ENCODE data around the gene GPRASP3. TPM values are rescaled to one million over a fixed set of nuclear protein-coding genes. Genes with fewer than 3 reads are reported as not detected.

GPRASP3 gene
- total RNA-seq, 4 donors from 2014 or later = 1.5 to 4.0 TPM; not detected in 2

DNA sequence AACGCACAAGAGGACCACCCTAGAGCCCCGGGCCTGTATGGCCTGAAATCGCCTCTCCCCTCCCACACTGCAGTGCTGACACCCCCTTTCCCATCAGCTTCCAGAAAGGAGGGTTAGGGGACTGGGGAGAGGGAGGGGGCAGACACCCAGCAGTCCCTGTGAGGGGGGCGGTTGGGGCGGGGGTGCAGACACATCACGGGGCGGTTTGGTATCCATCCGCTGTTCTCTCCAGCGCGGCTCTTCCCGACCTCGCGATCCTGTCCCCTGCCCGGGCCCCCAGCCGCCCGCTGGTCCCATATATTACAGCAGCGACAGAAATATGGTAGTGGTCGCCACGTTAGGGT, 8.7 kb upstream of the GPRASP3 start:
- WGBS, 2 donors (ENCODE audit: low coverage in 1 of 2) = 41% methylated on average over 19 of the region's 19 CpGs; no CpG with 5 or more reads in 1 of the 2 donors
- Histone ChIP-seq H3K4me3 (peak overlapping the region in 3 of 4 donors; percentile 50 to 68 (median 65)), H3K27ac (no peak overlapping the region)

DNA sequence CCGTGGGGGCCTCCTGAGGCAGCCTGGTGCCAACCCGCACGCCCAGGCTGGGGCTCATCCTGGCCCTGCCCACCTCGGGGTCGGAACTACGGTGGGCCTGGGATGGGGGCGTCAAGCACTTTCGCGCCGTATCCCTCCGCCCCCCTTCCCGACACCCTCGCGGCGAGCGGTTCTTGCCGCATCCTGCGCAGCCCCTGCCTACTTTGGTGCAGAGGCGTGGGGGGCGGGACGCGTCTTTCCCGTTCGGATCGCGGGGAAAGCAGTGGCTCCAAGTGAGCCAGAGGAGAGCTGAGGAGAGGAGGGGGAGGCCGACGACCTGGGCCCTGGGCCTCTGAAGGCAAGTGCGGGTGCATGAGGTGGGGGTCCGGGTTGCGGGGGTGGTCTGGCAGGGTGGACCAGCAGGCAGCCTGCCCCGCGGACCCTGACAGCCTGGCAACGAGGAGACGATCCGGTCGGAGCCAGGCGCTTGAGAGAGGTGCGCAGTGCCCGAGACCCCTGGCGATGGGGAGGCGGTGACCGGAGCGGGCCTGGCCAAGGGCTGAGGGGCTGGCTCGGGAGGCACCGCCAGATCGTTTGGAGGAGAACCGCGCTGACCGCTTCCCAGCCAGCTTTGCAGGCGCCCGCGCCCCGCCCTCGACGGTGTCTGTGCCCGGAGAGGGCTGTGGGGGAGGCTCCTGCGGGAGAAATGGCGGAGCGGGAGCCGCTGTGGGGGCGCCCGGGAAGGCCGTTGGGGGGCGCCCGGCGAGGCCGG, 8.2 kb upstream of the GPRASP3 start, which contains the start of gene GPRASP2:
TSS of gene GPRASP2 (plus strand) at position 233 of the 751 bp plus-strand sequence. CDS start 2,422 bp downstream, outside the sequence.
- intact Hi-C loops (cut with DNase I; ENCODE audit: low total_unique reads) (no loop called here), in situ Hi-C loops (cut with MboI; ENCODE audit: low pct_ligation_motif_present in 1 of 4, low pct_unique_long_range_greater_than_20kb in 1 of 4, low sequenced_read_pairs in 3 of 4) (no loop called here)
- peak; percentile 38 for DNase-seq
- Histone ChIP-seq H3K4me3 (peak within 1 kb of the TSS; percentile 50 to 68 (median 61)), H3K4me1 (no peaks in the 10 kb centered on the region), H3K27ac (peak within 1 kb of the TSS; percentile 74 to 85 (median 82)), H3K27me3 (no peaks in the 10 kb centered on the region), H3K9me3 (no peaks in the 10 kb centered on the region), H3K36me3 (no peaks in the 10 kb centered on the region)
- no peak for TF ChIP-seq EP300 (IDR thresholded peaks at IDR 0.05; ENCODE audit: low read depth)
- TF ChIP-seq POLR2AphosphoS5 (IDR thresholded peaks at IDR 0.05) = no peak
- TF ChIP-seq, protein P1, sequence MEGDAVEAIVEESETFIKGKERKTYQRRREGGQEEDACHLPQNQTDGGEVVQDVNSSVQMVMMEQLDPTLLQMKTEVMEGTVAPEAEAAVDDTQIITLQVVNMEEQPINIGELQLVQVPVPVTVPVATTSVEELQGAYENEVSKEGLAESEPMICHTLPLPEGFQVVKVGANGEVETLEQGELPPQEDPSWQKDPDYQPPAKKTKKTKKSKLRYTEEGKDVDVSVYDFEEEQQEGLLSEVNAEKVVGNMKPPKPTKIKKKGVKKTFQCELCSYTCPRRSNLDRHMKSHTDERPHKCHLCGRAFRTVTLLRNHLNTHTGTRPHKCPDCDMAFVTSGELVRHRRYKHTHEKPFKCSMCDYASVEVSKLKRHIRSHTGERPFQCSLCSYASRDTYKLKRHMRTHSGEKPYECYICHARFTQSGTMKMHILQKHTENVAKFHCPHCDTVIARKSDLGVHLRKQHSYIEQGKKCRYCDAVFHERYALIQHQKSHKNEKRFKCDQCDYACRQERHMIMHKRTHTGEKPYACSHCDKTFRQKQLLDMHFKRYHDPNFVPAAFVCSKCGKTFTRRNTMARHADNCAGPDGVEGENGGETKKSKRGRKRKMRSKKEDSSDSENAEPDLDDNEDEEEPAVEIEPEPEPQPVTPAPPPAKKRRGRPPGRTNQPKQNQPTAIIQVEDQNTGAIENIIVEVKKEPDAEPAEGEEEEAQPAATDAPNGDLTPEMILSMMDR (IDR thresholded peaks at IDR 0.05) = no peak
- no peak for TF ChIP-seq POLR2A (IDR thresholded peaks at IDR 0.05)
- 49% methylated on average over 55 of the region's 68 CpGs; no CpG with 5 or more reads in 1 of the 2 donors for WGBS, 2 donors (ENCODE audit: low coverage in 1 of 2)

More for the DNA sequence above, 8.7 kb upstream of the GPRASP3 start:
- no peaks in the 10 kb centered on the region for H3K27me3 ChIP-seq
- in situ Hi-C loops (cut with MboI; ENCODE audit: low pct_ligation_motif_present in 1 of 4, low pct_unique_long_range_greater_than_20kb in 1 of 4, low sequenced_read_pairs in 3 of 4) = no loop called here
- no peaks in the 10 kb centered on the region for H3K36me3 ChIP-seq
- intact Hi-C loops (cut with DNase I; ENCODE audit: low total_unique reads) = no loop called here
- no peaks in the 10 kb centered on the region for H3K9me3 ChIP-seq
- TF ChIP-seq EP300 (IDR thresholded peaks at IDR 0.05; ENCODE audit: low read depth) = no peak
- TF ChIP-seq POLR2AphosphoS5 (IDR thresholded peaks at IDR 0.05) = no peak
- TF ChIP-seq POLR2A (IDR thresholded peaks at IDR 0.05) = no peak
- TF ChIP-seq, protein P1 (IDR thresholded peaks at IDR 0.05) = no peak
- no peak for DNase-seq
- H3K4me1 ChIP-seq = no peaks in the 10 kb centered on the region

- TF ChIP-seq POLR2A (IDR thresholded peaks at IDR 0.05) (no peak), POLR2AphosphoS5 (IDR thresholded peaks at IDR 0.05) (peak in 1 of 3 donors; percentile 27), EP300 (IDR thresholded peaks at IDR 0.05; ENCODE audit: low read depth) (no peak)
- TF ChIP-seq, protein P1 (IDR thresholded peaks at IDR 0.05) = peak; percentile 48 to 76 (median 54)
- no peaks in the 10 kb centered on the region for H3K36me3 ChIP-seq
- 49% methylated on average over 18 of the region's 23 CpGs; no CpG with 5 or more reads in 1 of the 2 donors for WGBS, 2 donors (ENCODE audit: low coverage in 1 of 2)
- no peaks in the 10 kb centered on the region for H3K27me3 ChIP-seq
- in situ Hi-C loops (cut with MboI; ENCODE audit: low pct_ligation_motif_present in 1 of 4, low pct_unique_long_range_greater_than_20kb in 1 of 4, low sequenced_read_pairs in 3 of 4) (no loop called here), intact Hi-C loops (cut with DNase I; ENCODE audit: low total_unique reads) (no loop called here)
- no peaks in the 10 kb centered on the region for H3K4me1 ChIP-seq
- DNase-seq = peak; percentile 55
- H3K9me3 ChIP-seq = no peaks in the 10 kb centered on the region
- H3K4me3 ChIP-seq = peak overlapping the region; percentile 50 to 68 (median 61)
- peak overlapping the region; percentile 74 to 85 (median 82) for H3K27ac ChIP-seq
Observed at GRCh38 chrX:102712981-102713625, 7.4 kb upstream of the GPRASP3 start.

DNA sequence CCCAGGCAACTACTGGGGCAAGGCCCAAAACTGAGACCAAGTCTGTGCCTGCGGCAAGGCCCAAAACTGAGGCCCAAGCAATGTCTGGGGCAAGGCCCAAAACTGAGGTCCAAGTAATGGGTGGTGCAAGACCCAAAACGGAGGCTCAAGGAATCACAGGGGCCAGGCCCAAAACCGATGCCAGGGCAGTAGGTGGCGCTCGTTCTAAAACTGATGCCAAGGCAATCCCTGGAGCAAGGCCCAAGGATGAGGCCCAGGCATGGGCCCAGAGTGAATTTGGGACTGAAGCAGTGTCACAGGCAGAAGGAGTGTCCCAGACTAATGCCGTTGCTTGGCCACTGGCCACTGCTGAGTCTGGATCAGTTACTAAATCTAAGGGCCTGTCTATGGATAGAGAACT, 5.5 kb upstream of the GPRASP3 start:
- Histone ChIP-seq H3K4me3 (no peak overlapping the region), H3K27ac (no peak overlapping the region), H3K9me3 (no peaks in the 10 kb centered on the region), H3K36me3 (no peaks in the 10 kb centered on the region), H3K4me1 (peaks cover 0 to 2% (median 0%) of the 10 kb centered on the region in 4 donors), H3K27me3 (no peaks in the 10 kb centered on the region)
- intact Hi-C loops (cut with DNase I; ENCODE audit: low total_unique reads) = no loop called here
- in situ Hi-C loops (cut with MboI; ENCODE audit: low pct_ligation_motif_present in 1 of 4, low pct_unique_long_range_greater_than_20kb in 1 of 4, low sequenced_read_pairs in 3 of 4) = no loop called here
- TF ChIP-seq EP300 (IDR thresholded peaks at IDR 0.05; ENCODE audit: low read depth) = no peak
- no peak for TF ChIP-seq POLR2A (IDR thresholded peaks at IDR 0.05)
- TF ChIP-seq, protein P1 (IDR thresholded peaks at IDR 0.05) = no peak
- TF ChIP-seq POLR2AphosphoS5 (IDR thresholded peaks at IDR 0.05) = no peak
- DNase-seq = no peak
- WGBS, 2 donors (ENCODE audit: low coverage in 1 of 2) = 76% methylated on average over 6 of the region's 6 CpGs; no CpG with 5 or more reads in 1 of the 2 donors

Data from transverse colon (tissue), 4 donors.